GM12872 (cell line): ENCODE results near the gene TNNC2.

Source experiments
- TF ChIP-seq, protein P1 (sequence below): IDR thresholded peaks from 3 replicates; pipeline ENCODE4 v1.5.1; 2011; ENCODE audit warnings: low read depth, mild to moderate bottlenecking, low read length, moderate library complexity; ENCODE audit not compliant: insufficient read depth

TNNC2 gene

DNA sequence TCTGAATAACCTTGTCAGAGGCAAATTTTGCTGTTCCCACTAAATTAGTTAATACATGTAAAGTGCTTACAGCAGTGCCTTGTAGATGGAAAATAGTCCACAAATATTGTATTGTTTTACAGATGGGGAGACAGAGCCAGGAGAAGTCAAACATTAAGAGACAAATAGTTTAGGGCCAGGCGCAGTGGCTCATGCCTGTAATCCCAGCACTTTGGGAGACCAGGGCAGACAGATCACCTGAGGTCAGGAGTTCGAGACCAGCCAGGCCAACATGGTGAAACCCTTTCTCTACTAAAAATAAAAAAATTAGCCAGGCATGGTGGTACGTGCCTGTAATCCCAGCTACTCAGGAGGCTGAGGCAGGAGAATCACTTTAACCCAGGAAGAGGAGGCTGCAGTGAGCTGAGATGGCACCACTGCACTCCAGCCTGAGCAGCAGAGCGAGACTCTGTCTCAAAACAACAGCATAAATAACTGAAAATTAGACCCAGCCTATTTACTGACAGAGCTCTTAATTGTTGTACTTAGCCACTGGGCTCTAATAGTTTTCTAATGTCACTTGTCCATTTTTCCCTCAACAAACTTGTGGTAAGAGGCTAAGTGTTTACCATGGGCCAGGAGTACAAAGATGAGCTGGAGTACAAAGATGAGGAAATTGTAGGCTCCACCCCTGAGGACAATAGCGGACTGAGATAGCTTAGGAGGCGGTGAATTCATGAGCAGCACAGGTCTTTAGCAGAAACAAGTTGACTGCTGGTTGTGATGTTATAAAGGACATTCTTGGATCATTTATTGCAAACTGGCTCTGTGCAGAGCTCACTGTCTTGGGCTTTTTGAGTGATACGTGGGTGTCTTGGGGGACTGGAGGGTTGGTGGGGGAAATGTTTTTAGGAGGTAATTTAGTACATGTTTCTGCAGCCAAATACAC, 36.7 kb upstream of the TNNC2 start:
- TF ChIP-seq, protein P1, sequence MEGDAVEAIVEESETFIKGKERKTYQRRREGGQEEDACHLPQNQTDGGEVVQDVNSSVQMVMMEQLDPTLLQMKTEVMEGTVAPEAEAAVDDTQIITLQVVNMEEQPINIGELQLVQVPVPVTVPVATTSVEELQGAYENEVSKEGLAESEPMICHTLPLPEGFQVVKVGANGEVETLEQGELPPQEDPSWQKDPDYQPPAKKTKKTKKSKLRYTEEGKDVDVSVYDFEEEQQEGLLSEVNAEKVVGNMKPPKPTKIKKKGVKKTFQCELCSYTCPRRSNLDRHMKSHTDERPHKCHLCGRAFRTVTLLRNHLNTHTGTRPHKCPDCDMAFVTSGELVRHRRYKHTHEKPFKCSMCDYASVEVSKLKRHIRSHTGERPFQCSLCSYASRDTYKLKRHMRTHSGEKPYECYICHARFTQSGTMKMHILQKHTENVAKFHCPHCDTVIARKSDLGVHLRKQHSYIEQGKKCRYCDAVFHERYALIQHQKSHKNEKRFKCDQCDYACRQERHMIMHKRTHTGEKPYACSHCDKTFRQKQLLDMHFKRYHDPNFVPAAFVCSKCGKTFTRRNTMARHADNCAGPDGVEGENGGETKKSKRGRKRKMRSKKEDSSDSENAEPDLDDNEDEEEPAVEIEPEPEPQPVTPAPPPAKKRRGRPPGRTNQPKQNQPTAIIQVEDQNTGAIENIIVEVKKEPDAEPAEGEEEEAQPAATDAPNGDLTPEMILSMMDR = no peak

DNA sequence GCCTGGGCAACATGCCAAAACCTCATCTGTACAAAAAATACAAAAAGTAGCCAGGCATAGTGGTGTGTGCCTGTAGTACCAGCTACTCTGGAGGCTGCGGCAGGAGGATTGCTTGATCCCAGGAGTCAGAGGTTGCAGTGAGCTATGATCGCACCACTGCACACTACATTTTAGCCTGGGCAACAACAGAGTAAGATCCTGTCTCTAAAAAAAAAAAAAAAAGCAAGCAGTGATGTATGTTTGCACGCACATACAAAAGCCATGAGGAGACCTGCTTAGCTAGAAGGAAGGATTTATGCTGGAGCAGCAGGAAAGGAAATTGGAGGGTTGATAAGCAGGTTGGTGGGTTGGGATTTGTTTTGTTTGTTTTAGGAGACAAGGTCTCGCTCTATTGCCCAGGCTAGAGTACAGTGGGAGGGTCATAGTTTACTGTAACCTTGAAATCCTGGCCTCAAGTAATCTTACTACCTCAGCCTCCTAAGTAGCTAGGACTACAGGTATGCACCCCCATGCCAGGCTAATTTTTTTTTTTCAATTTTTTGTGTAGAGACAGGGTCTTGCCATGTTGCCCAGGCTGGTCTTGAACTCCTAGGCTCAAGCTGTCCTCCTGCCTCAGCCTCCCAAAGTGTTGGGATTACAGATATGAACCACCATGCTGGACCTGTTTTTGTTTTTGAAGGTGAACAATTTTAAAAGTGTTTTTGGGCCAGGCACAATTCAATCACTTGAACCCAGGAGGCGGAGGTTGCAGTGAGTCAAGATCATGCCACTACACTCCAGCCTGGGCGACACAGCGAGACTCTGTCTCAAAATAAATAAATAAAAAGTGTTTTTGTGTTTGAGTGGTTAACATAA, 34.3 kb upstream of the TNNC2 start:
- TF ChIP-seq, protein P1 = no peak

DNA sequence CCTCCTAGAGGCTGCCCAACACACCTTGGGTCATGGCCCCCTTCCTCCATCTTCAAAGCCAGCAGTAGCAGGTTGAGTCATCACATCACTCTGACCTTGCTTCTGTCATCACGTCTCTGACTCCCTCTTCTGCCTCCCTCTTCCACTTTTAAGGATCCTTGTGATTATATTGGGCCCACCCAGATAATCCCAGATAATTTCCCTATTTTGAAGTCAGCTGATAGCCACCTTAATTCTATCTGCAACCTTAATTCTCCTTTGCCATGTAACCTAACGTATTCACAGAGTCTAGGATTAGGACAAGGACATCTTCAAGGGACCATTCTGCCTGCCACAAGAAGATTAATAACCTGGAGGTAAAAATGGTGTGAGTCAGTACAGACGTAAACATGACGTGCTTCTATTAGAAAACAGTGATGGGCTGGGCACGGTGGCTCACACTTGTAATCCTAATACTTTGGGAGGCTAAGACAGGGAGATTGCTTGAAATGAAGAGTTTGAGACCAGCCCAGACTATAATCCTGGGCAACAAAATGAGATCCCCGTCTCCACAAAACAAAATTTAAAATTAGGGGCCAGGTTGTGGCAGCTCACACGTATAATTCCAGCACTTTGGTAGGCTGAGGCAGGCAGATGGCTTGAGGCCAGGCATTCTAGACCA, 33.6 kb upstream of the TNNC2 start:
- TF ChIP-seq, protein P1 = no peak

DNA sequence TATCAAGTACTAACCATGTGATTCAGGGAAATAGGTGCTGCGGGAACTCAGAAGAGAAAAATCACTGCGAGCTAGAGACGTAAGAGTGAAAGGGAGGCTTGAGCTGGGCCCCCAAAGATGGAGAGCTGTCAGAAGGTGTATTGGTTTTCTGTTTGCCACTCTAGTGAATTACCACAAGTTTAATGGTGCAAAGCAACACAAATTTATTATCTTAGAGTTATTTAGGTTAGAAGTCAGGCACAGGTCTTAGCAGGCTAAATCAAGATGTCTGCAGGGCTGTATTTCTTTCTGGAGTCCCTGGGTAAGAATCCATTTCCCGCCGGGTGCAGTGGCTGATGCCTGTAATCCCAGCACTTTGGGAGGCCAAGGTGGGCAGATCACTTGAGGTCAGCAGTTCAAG, 32.8 kb upstream of the TNNC2 start:
- TF ChIP-seq, protein P1 = no peak

DNA sequence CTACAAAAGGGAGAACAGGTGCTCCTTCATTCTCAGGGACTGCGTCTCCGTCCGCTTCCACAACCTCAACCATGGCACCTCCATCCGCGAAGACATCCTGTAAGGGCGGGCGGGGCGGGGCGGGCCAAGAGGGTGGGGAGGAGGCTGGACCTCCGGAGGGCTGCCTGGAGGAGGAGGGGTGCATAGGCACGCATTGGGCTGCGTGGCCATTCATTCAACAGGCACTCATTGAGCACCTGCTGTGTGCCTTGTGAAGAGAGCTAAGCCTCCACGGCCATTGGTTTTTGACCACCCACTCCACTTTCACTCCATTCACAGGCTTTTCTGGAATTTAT, 30.7 kb upstream of the TNNC2 start:
- TF ChIP-seq, protein P1 = no peak

DNA sequence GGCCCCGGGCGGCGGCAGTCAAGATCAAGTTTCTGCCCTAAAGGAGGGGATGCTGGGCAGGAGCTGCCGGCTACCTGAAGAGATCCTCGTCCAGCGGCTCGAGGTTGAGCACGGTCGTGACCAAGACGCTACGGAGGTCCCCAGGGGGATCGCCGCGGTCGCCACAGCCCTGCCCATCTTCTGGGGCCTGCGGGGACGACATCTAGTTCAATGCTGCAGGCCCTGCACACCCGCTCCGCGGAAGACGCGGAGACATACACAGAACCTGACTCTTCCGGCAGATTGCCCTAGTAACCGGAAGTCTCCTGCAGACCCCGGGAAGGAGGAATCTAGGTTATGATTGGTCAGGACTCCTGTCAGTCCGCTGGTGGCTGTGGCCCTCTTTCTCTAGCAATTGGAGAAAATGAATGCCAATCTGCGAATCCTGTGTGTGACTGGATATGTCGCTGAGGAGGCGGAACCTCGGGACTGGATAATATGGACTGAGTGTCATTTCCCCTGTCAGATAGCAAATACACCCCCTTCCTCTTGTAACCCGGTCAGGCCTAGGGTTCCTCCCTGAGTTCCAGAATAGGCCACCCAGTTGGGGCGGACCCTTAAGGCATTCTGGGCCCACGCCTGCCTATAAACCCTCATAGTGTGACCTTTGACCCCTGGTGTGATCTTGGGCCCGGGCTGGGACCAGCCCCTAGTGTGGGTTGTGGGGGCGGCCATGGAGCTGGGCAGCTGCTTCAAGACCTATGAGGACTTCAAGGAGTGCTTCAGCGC, 30.2 kb upstream of the TNNC2 start, which contains the start of the genes ACOT8 and ZSWIM3:
Gene ACOT8, minus strand, starts transcription at position 279 of the 768 bp plus-strand sequence. Its CDS starts 77 bp downstream, at position 202.
Gene ZSWIM3, plus strand, starts transcription at position 501 of the 768 bp plus-strand sequence. Its CDS starts 212 bp downstream, at position 713.
- TF ChIP-seq, protein P1 = no peak
